ENCODE results near the gene CRB3. TPM values are rescaled to one million over a fixed set of nuclear protein-coding genes. Genes with fewer than 3 reads are reported as not detected.
"Not testable (repeated sequence)": the region's sequence is repeated elsewhere in the genome, so short reads cannot be mapped to it uniquely, and the experiment has no call there.

CRB3 gene
- 0.27 TPM for total RNA-seq

GRCh38 chr19:6464070-6464873, at the start of gene CRB3:
Gene CRB3 (plus strand): TSS chr19:6464271. CDS start chr19:6464702, 431 bp downstream.
- DNase-seq (ENCODE audit: low read depth in 2 of 3, low spot score in 2 of 3): no peak

DNA sequence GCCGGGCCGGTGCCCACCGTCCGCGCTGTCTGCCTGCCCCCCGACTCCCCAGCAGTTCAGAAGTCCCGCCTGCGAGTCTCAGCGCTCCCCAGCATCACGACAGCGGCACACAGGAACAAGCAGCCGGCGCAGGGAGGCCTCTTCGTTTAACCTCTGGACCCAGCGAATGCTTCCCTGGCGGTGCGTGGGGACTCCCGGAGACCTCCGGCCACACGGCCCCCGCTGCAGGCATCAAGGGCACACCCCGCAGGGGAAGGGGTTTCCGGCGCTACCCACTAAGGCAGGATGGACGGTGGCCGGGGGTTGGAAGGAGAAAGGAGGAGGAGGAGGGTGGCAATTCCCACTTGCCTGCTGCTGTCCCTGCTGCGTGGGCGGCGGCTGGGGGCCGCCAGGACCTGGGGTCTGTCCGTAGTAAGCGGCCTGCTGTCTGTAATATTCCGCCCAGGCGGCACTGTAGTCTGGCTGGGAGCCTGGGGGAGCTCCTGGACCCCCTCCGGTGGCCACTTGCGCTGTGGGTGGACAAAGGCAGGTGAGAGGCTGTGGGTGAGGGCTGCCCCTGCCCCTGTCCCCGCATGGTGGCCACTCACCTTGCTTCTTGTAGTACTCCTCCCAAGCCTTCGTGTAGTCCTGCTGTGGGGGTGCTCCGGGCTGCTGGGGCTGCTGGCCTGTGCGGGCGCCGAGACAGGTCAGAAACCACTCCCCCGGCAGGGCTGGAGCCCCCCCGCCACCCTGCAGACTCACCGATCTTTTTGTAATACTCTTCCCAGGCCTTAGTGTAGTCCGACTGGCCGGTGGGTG, 49.1 kb upstream of the CRB3 start:
- DNase-seq (ENCODE audit: low read depth in 2 of 3, low spot score in 2 of 3): no peak

GRCh38 chr19:6415591-6416190, 48.4 kb upstream of the CRB3 start:
- no peak for DNase-seq (ENCODE audit: low read depth in 2 of 3, low spot score in 2 of 3)

DNA sequence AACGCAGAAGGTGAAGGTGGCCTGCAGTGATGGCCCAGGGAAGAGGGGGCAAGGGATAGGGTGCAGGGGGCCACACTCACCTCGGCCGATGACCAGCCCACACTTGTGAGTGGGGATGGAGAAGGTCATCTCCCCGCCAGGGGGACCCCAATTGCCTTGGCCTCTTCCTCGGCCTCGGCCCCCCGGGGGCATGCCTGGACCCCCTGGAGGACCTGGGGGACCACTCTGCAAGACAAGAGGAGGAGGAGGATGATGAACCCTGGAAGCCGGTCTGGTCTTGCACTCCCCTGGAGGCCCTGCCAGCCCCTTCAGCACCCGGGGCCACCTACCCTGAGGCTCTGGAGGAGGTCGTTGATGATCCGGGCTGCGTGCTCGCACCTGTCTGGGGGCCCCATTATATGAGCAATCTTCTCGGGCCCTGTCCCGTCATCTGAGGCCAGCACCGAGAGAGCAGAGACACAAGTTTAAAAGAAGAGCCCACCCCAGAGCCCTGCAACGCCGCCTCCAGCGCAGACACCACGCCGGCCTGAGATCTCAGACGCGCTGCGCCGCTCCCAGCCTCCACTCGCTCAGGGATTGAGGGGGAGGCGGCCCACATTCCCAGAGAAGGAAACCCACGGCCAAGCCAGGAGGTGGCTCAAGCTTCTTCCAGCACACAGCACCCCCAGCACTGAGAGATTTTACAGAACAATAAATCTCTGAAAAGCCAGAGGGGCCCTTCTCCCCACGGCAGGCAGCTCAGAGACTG, 47.2 kb upstream of the CRB3 start:
- no peak for DNase-seq (ENCODE audit: low read depth in 2 of 3, low spot score in 2 of 3)

- no peak for DNase-seq (ENCODE audit: low read depth in 2 of 3, low spot score in 2 of 3)
These were observed 46.1 kb upstream of the CRB3 start for GRCh38 chr19:6417713-6418561.

DNA sequence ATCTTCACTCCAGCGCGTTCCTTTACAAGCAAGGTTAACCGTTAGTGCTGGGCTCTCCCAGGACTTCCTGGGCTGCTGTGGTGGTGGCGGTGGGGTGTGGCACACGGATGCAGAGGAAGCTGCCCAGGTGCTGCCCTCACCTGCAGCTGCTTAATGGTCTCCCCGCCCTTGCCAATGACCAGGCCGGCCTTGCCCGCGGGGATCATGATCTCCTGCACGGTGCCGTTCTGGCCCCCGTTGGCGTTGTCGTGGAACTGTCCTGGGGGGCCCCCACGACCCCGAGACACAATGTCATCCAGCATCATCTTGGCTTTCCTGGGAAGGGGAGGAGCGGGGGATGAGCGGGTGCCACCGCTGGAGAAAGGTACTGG, 45.5 kb upstream of the CRB3 start:
- DNase-seq (ENCODE audit: low read depth in 2 of 3, low spot score in 2 of 3): no peak

- DNase-seq (ENCODE audit: low read depth in 2 of 3, low spot score in 2 of 3): no peak
These were observed 42.7 kb upstream of the CRB3 start for GRCh38 chr19:6421075-6422014.

DNA sequence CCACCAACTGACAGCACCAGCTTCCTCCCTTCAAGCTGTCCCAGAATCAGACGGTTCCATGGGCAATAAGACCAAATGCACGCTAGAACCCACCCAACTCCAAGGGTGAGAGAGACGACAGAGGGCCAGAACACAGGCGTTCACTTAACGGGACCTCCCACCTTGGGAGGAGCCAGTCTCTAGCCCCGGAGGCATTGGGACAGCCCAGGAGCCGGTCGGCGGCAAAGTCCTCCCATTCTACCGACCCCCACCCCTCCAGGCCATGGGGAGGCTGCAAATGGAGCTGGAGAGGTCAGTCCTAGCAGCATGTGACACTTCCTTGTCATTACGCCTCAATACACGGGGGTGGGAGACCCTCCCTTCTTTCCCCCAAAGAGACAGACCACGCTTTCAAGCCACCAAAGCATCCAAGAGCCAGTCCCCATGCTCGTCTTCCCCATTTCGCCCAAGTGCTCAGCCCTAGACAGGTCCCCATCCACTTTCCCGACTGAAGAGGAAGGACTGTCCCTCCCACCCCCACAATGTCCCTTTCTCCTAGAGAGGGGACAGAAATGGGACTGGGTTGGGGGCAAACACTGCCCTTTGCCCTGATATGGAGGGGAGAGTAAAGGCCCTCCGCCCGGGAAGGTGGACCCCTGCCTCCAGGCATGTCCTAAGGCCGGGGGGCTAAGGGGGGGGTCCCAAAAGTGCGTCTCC, 40.4 kb upstream of the CRB3 start:
- DNase-seq (ENCODE audit: low read depth in 2 of 3, low spot score in 2 of 3): peak in 2 of 3 donors; percentile 37 to 47

- peak in 2 of 3 donors; percentile 28 to 31 for DNase-seq (ENCODE audit: low read depth in 2 of 3, low spot score in 2 of 3)
These were observed 39.7 kb upstream of the CRB3 start, which contains the start of gene KHSRP for GRCh38 chr19:6424195-6424938. Gene KHSRP (minus strand): TSS chr19:6424811. CDS start chr19:6424701, 110 bp downstream.

DNA sequence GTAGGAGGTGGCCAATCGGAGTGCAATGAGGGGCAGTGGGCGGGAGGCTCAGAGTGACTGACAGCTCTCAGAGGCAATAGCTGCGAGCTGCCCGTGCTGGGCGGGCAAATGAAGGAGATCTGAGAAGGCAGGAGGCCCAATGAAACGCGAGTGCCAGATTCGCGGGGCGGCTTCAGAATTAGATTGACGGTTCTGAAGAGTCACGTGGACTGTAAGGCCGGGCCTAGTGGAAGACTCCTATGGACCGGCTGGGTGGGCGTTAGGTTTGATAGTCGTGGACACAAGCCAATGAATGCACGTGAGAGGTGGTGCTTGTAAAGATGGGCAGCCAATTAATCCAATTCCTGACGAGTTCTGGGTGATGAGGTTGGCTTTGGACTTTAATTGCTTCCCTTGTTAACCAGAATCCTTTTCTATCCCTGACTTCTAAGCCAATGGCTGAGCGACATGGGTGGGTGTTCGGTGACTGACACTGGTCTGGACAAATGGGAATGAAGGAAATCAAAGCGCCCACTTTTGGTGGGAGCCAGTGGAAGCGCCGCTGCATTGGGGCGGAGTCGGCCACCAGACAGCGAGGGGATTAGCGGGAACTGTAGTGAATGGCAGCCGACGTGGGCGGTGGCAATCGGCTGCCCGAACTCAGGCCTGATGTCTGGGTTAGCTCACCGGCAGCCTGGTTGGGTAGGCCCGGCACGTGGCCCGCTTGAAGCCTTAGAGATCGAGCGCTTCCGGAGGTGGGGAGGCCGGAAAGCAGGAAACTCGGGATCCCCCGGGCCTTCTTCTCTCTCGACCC, 38.9 kb upstream of the CRB3 start:
- peak; percentile 90 to 100 (median 100) for DNase-seq (ENCODE audit: low read depth in 2 of 3, low spot score in 2 of 3)

DNA sequence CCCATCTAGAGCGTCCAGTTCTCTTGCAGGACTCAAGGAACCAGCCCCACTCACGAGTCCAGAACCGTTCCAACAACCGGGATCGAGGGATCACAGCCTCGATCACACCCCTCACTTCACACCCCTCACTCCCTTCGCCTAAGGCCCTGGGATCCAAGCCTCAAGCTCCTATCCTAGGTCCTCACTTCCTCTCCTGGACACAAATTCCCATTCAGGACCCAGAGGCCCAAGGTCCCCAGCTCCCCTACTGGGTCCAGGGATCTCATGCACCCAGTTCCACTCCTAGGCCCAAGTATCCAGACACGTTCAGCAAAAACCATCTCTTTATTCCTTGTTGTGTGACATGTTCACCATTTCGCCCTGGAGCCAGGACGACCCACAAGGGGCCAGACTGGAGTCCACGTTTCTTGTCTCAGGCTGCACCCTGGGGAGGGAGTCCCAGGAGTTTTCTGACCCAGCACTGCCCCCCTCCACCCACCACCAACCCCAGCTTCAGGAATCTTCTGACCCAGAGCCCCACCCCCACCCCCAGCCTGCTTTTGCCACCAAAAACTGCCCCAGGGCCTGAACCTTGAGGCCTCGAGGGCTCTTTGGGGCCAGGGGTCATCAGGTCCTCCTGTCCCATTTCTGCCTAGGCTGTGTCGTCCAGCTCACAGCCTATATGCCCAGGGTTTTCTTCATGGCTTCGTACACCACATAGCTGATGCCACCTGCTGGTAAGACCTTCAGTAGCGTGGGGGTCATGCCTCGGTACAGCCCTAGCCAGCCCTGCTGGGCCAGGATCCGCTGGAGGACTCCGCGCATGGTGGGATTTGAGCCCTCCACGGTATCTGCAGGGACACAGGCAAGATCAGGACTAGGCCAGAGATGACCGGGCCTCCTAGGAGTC, 38.1 kb upstream of the CRB3 start:
- peak in 2 of 3 donors; percentile 16 to 31 for DNase-seq (ENCODE audit: low read depth in 2 of 3, low spot score in 2 of 3)

GRCh38 chr19:6427131-6427530, 36.9 kb upstream of the CRB3 start:
- no peak for DNase-seq (ENCODE audit: low read depth in 2 of 3, low spot score in 2 of 3)

GRCh38 chr19:6428692-6429418, 35.2 kb upstream of the CRB3 start:
- DNase-seq (ENCODE audit: low read depth in 2 of 3, low spot score in 2 of 3): not testable (repeated sequence)

DNA sequence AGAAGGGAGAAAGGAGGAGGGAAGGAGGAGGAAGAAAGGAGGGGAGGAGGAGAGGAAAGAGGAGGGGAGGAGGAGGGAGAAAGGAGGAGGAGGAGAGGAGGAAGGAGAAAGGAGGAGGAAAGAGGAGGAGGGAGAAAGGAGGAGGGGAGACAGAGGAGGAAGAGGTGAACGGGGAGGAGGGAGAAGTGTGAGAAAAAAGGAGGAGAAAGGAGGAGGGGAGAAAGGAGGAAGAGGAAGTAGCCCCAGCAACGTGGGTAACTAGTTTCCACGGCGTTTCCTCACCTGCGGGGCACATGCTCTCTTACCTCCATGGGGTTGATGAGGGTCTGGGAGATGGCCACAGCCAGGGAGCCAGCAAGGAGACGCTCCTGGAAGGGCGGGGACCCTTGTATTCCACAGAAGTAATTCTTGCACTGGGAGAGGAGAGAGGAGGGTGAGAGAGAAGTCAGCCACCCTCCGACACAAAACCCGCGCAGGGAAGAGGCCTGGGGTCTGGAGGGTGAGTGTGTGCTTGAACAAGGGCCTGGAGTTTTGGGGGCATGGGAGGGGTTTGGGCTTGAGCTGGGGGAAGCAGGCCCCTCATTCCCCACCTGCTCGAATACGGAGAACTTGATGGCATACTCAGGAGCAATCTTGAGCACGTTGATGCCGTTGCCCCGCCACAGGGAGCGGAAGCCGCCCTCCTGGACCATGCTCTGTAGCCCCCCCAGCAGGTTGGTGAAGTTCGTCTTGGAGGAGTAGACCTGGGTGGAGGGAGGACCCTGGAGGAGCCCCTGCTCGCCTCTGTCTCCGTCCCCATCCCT, 34.5 kb upstream of the CRB3 start:
- no peak for DNase-seq (ENCODE audit: low read depth in 2 of 3, low spot score in 2 of 3)

Data from hematopoietic multipotent progenitor cell (in vitro differentiated cells).